Measurements from ENCODE around the gene CHADL. TPM values are rescaled to one million over a fixed set of nuclear protein-coding genes. Genes with fewer than 3 reads are reported as not detected.
A peak's percentile ranks its signal among the peaks of the same experiment; 100 is the strongest.

The CHADL gene
- polyA plus RNA-seq, 1 donor, result 2.4 TPM

GRCh38 chr22:41242396-41243117 lies 1.8 kb upstream of the CHADL start:
- Histone ChIP-seq H3K36me3 (ENCODE audit: control insufficient read depth, insufficient read depth, low read length) (peaks cover 22% of the 10 kb centered on the region), H3K9me3 (ENCODE audit: control insufficient read depth, low read depth, low read length) (no peaks in the 10 kb centered on the region), H3K4me1 (ENCODE audit: control insufficient read depth, insufficient read depth, low read length) (no peaks in the 10 kb centered on the region), H3K27me3 (ENCODE audit: control insufficient read depth, insufficient read depth, low read length) (no peaks in the 10 kb centered on the region), H3K4me3 (ENCODE audit: low read length) (no peak overlapping the region), H3K27ac (ENCODE audit: low read length) (no peak overlapping the region)
- no CpG with 5 or more reads among the region's 18 CpGs for WGBS (ENCODE audit: insufficient coverage, low lambda C conversion rate)
- DNase-seq, result no peak

- 75% methylated on average over 2 of the region's 7 CpGs for WGBS (ENCODE audit: insufficient coverage, low lambda C conversion rate)
These were observed 474 bp upstream of the CHADL start for GRCh38 chr22:41241133-41241676.

GRCh38 chr22:41239443-41240128 lies 1.1 kb downstream of the CHADL start:
- no peaks in the 10 kb centered on the region for H3K9me3 ChIP-seq (ENCODE audit: control insufficient read depth, low read depth, low read length)
- WGBS (ENCODE audit: insufficient coverage, low lambda C conversion rate), result no CpG with 5 or more reads among the region's 16 CpGs
- H3K27ac ChIP-seq (ENCODE audit: low read length), result no peak overlapping the region
- no peak for DNase-seq
- no peak overlapping the region for H3K4me3 ChIP-seq (ENCODE audit: low read length)
- no peaks in the 10 kb centered on the region for H3K27me3 ChIP-seq (ENCODE audit: control insufficient read depth, insufficient read depth, low read length)
- H3K36me3 ChIP-seq (ENCODE audit: control insufficient read depth, insufficient read depth, low read length), result no peaks in the 10 kb centered on the region
- peaks cover 6% of the 10 kb centered on the region for H3K4me1 ChIP-seq (ENCODE audit: control insufficient read depth, insufficient read depth, low read length)

More at GRCh38 chr22:41241133-41241676, 474 bp upstream of the CHADL start:
- Histone ChIP-seq H3K9me3 (ENCODE audit: control insufficient read depth, low read depth, low read length) (no peaks in the 10 kb centered on the region), H3K27me3 (ENCODE audit: control insufficient read depth, insufficient read depth, low read length) (no peaks in the 10 kb centered on the region), H3K4me3 (ENCODE audit: low read length) (no peak overlapping the region), H3K36me3 (ENCODE audit: control insufficient read depth, insufficient read depth, low read length) (peaks cover 12% of the 10 kb centered on the region), H3K4me1 (ENCODE audit: control insufficient read depth, insufficient read depth, low read length) (peaks cover 6% of the 10 kb centered on the region), H3K27ac (ENCODE audit: low read length) (no peak overlapping the region)
- no peak for DNase-seq

GRCh38 chr22:41238570-41239442 lies 1.9 kb downstream of the CHADL start:
- H3K4me3 ChIP-seq (ENCODE audit: low read length), result no peak overlapping the region
- no peaks in the 10 kb centered on the region for H3K36me3 ChIP-seq (ENCODE audit: control insufficient read depth, insufficient read depth, low read length)
- H3K27ac ChIP-seq (ENCODE audit: low read length), result no peak overlapping the region
- H3K27me3 ChIP-seq (ENCODE audit: control insufficient read depth, insufficient read depth, low read length), result no peaks in the 10 kb centered on the region
- no peak for DNase-seq
- H3K4me1 ChIP-seq (ENCODE audit: control insufficient read depth, insufficient read depth, low read length), result peaks cover 6% of the 10 kb centered on the region
- WGBS (ENCODE audit: insufficient coverage, low lambda C conversion rate), result no CpG with 5 or more reads among the region's 32 CpGs
- no peaks in the 10 kb centered on the region for H3K9me3 ChIP-seq (ENCODE audit: control insufficient read depth, low read depth, low read length)

GRCh38 chr22:41237707-41238569 lies 2.8 kb downstream of the CHADL start:
- Histone ChIP-seq H3K9me3 (ENCODE audit: control insufficient read depth, low read depth, low read length) (no peaks in the 10 kb centered on the region), H3K4me1 (ENCODE audit: control insufficient read depth, insufficient read depth, low read length) (peaks cover 6% of the 10 kb centered on the region), H3K36me3 (ENCODE audit: control insufficient read depth, insufficient read depth, low read length) (no peaks in the 10 kb centered on the region), H3K27ac (ENCODE audit: low read length) (no peak overlapping the region), H3K27me3 (ENCODE audit: control insufficient read depth, insufficient read depth, low read length) (no peaks in the 10 kb centered on the region), H3K4me3 (ENCODE audit: low read length) (peak overlapping the region; percentile 32)
- peak; percentile 76 to 81 for DNase-seq
- WGBS (ENCODE audit: insufficient coverage, low lambda C conversion rate), result no CpG with 5 or more reads among the region's 97 CpGs

- peak overlapping the region; percentile 32 for H3K4me3 ChIP-seq (ENCODE audit: low read length)
- H3K27me3 ChIP-seq (ENCODE audit: control insufficient read depth, insufficient read depth, low read length), result no peaks in the 10 kb centered on the region
- no CpG with 5 or more reads among the region's 33 CpGs for WGBS (ENCODE audit: insufficient coverage, low lambda C conversion rate)
- H3K4me1 ChIP-seq (ENCODE audit: control insufficient read depth, insufficient read depth, low read length), result peaks cover 6% of the 10 kb centered on the region
- no peak overlapping the region for H3K27ac ChIP-seq (ENCODE audit: low read length)
- no peaks in the 10 kb centered on the region for H3K36me3 ChIP-seq (ENCODE audit: control insufficient read depth, insufficient read depth, low read length)
- DNase-seq, result no peak
- H3K9me3 ChIP-seq (ENCODE audit: control insufficient read depth, low read depth, low read length), result no peaks in the 10 kb centered on the region
These were observed 3.6 kb downstream of the CHADL start for GRCh38 chr22:41237036-41237706.

- no peak for DNase-seq
- peaks cover 17% of the 10 kb centered on the region for H3K36me3 ChIP-seq (ENCODE audit: control insufficient read depth, insufficient read depth, low read length)
- 60% methylated on average over 1 of the region's 19 CpGs for WGBS (ENCODE audit: insufficient coverage, low lambda C conversion rate)
- H3K9me3 ChIP-seq (ENCODE audit: control insufficient read depth, low read depth, low read length), result no peaks in the 10 kb centered on the region
- peaks cover 6% of the 10 kb centered on the region for H3K4me1 ChIP-seq (ENCODE audit: control insufficient read depth, insufficient read depth, low read length)
- no peak overlapping the region for H3K4me3 ChIP-seq (ENCODE audit: low read length)
- no peak overlapping the region for H3K27ac ChIP-seq (ENCODE audit: low read length)
- no peaks in the 10 kb centered on the region for H3K27me3 ChIP-seq (ENCODE audit: control insufficient read depth, insufficient read depth, low read length)
These were observed 5.7 kb downstream of the CHADL start for GRCh38 chr22:41234815-41235695.

- WGBS (ENCODE audit: insufficient coverage, low lambda C conversion rate), result no CpG with 5 or more reads among the region's 7 CpGs
- H3K27ac ChIP-seq (ENCODE audit: low read length), result no peak overlapping the region
These were observed 9.4 kb downstream of the CHADL start for GRCh38 chr22:41231369-41231768.

More at GRCh38 chr22:41231369-41231768, 9.4 kb downstream of the CHADL start:
- H3K27me3 ChIP-seq (ENCODE audit: control insufficient read depth, insufficient read depth, low read length), result no peaks in the 10 kb centered on the region
- H3K4me1 ChIP-seq (ENCODE audit: control insufficient read depth, insufficient read depth, low read length), result no peaks in the 10 kb centered on the region
- DNase-seq, result no peak
- peaks cover 47% of the 10 kb centered on the region for H3K36me3 ChIP-seq (ENCODE audit: control insufficient read depth, insufficient read depth, low read length)
- H3K4me3 ChIP-seq (ENCODE audit: low read length), result no peak overlapping the region
- no peaks in the 10 kb centered on the region for H3K9me3 ChIP-seq (ENCODE audit: control insufficient read depth, low read depth, low read length)
